GM21515 (cell line): ENCODE results near the gene NHERF1.

Experiments used
- ATAC-seq: cut with Tn5 transposase; IDR thresholded peaks from one replicate; pipeline ENCODE4 v1.9.1; 2021; ENCODE audit not compliant: unreplicated experiment

Gene NHERF1

DNA sequence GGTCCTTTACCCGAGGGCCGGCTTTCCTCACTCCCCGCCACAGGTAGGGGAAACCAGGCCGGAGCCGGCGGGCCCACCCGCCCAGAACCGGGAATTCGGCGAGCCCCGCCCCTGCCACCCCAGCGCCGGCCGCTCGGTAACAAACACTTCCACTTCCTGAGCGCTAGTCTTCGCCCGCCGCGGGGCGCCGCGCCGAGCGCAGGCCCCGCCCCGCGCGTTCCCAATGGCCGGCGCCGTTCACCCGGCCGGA is 224 bp upstream of the NHERF1 start:
- no peak for ATAC-seq

- peak; percentile 15 for ATAC-seq
These were observed 1.0 kb downstream of the NHERF1 start for GRCh38 chr17:74749279-74750038.

- no peak for ATAC-seq
These were observed 1.6 kb downstream of the NHERF1 start for GRCh38 chr17:74750039-74750326.

- no peak for ATAC-seq
These were observed 2.1 kb downstream of the NHERF1 start for GRCh38 chr17:74750327-74751069.

DNA sequence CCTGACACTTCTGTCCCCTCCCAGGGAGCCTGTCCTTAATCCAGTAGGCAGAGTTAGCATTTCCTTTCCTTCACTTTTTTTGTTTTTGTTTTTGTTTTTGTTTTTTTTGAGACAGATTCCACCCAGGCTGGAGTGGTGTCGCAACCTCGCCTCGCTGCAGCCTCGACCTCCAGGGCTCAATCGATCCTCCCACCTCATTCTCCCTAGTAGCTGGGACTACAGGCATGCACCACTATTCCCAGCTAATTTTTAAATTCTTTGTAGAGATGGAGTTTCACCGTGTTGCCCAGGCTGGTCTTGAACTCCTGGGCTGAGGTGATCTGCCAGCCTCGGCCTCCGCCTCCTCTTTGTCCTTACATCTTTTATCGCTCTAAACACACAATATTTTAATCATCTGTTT is 4.0 kb downstream of the NHERF1 start:
- ATAC-seq = no peak

GRCh38 chr17:74752822-74753401 is 4.5 kb downstream of the NHERF1 start:
- no peak for ATAC-seq

DNA sequence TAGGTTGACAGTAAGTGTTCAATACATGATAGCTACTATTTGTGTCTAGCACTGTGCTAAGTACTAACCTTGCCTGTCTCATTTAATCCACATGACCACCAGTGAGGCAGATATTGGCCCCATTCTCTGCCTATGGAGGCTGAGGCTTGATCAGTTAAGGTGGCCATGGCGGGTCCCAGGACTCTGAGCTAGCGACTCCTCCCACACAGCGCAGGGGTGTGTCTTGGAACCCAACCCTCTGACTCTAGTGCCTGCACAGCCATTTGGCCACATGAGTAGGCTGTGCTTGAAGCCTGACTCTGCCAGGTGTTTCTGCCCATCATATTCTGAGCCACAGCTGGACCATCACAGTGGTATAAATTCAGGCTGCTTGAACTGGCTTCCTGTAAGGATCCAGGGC is 6.4 kb downstream of the NHERF1 start:
- no peak for ATAC-seq

DNA sequence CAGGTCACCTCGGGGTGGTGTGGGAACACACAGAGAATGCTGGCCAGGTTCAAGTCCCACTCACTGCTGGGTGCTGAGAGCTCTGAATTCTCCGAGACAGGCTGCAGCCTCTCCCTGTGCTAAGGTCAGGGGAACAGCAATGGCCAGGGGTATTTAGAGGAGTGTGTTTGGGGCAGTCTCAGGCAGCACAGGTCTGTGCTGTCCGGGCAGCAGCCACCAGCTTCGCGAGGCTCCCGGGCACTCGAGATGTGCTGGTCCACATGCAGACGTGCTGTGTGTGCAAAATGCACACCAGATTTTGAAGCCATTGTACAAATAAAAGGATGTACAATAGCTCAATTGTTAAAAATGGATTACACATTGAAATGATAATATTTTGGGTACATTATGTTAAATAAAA is 7.1 kb downstream of the NHERF1 start:
- ATAC-seq = no peak

GRCh38 chr17:74756891-74757290 is 8.5 kb downstream of the NHERF1 start:
- ATAC-seq = no peak

GRCh38 chr17:74757502-74757901 is 9.1 kb downstream of the NHERF1 start:
- ATAC-seq = no peak

- no peak for ATAC-seq
These were observed 9.8 kb downstream of the NHERF1 start for GRCh38 chr17:74757931-74758847.

GRCh38 chr17:74758848-74759168 is 10.4 kb downstream of the NHERF1 start:
- no peak for ATAC-seq

- ATAC-seq = no peak
These were observed 10.9 kb downstream of the NHERF1 start for GRCh38 chr17:74759243-74759801.

DNA sequence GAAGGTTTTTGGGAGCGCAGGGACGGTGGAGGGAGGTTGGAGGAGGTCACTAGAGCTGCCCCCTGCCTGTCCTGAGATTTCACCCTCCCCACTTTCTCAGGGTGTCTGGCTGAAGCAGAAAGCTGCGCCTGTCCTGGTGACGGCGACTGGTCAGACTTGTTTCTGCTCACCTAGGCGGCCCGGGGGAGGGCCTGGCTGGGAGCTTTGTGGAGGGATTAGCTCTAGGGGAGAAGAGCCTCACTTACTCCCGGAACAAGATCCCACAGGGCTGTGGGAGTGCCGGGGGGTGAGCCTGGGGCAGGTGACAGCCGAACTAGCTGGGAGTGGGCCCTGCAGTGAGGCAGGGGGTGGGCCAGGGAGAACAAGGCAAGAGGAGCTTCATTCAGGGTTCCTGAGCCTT is 11.5 kb downstream of the NHERF1 start:
- no peak for ATAC-seq

- ATAC-seq = no peak
These were observed 12.1 kb downstream of the NHERF1 start for GRCh38 chr17:74760404-74761105.

DNA sequence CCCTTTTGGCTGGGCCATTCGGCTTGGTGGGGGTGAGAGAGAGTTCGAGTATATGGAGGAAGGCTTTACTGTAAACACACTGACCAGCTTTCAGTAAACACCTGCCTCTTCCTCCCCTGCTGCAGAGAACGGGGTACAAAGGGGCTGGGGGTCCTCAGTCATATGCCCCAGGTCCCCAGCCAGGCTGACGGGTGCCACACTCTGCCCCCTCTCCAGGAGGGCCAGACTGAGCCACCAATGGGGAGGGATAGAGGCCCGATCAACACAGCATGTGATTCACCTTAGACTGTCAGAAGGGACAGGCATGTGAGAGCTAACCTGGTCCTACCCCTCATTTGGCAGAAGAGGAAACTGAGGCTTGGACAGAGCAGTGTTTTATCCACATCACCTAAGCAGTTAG is 13.0 kb downstream of the NHERF1 start:
- ATAC-seq = no peak

DNA sequence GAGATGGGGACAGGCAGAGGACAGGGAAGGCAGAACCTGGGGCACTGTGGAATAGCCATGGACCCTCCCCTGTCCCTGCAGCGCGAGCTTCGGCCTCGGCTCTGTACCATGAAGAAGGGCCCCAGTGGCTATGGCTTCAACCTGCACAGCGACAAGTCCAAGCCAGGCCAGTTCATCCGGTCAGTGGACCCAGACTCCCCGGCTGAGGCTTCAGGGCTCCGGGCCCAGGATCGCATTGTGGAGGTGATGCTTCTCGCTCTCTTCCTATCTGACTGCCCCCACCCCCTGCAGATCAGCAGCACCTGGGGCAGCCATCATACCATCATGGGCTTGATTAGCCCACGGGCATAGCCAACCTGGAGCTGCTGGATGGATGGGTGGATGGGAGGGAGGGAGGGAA is 13.5 kb downstream of the NHERF1 start:
- no peak for ATAC-seq

- ATAC-seq = no peak
These were observed 15.3 kb downstream of the NHERF1 start for GRCh38 chr17:74763565-74764387.

DNA sequence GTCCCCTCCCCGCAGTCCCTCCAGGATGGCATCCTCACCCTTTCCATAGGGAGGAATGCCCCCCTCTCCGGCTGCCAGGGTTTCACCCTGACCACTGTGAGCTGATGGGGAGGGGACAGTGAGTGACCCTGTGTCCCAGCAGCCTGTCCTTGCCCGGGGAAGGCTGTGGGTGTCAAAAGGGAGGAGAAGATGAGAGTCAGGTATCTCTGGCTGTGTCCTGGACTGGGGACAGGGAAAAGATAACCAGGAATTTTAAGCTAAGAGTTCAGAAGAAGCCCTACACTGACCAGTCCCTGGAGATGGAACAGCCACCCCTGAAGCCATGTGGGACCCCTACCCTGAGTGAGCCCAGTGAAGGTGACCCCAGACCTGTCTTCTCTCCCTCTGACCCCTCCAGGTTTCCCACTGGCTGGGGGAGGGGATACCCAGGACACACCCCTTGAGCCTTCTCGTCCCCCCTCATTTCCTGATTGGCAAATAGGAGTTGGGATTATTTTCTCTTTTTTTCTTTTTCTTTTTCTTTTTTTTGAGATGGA is 16.4 kb downstream of the NHERF1 start:
- no peak for ATAC-seq

DNA sequence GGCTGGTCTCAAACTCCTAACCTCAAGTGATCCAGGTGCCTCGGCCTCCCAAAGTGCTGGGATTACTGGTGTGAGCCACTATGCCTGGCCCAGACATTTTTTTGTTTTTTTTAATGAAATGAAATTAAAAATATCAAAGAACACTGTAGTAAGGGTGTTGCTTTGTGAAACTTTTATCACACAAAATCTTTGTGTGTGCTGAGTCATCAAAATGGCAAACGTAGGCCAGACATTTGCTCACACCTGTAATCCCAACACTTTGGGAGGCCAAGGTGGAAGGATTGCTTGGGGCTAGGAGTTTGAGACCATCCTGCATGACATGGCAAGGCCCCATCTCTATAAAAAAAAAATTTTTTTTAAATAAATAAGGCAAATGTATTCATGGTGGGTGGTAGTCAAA is 18.0 kb downstream of the NHERF1 start:
- ATAC-seq = no peak
